SH-SY5Y (cell line): ENCODE results near the gene LACC1.

ENCODE experiments used
- GATA2 ChIP-seq: IDR thresholded peaks from 2 replicates; pipeline ENCODE4 v1.6.1; 2011; ENCODE audit warnings: mild to moderate bottlenecking, low read depth, low read length
- GATA3 ChIP-seq: IDR thresholded peaks from 2 replicates; pipeline ENCODE4 v1.6.1; 2011; ENCODE audit warnings: low read depth, mild to moderate bottlenecking, low read length, moderate library complexity

- TF ChIP-seq GATA3 (no peak), GATA2 (no peak)
These were observed 58.1 kb downstream of the LACC1 start for GRCh38 chr13:43937839-43938238.
